ENCODE measurements around the gene HSF5. TPM values are rescaled to one million over a fixed set of nuclear protein-coding genes. Genes with fewer than 3 reads are reported as not detected.

Gene HSF5
- total RNA-seq, 2 donors from 2014 or later: 2.9 to 3.3 TPM

DNA sequence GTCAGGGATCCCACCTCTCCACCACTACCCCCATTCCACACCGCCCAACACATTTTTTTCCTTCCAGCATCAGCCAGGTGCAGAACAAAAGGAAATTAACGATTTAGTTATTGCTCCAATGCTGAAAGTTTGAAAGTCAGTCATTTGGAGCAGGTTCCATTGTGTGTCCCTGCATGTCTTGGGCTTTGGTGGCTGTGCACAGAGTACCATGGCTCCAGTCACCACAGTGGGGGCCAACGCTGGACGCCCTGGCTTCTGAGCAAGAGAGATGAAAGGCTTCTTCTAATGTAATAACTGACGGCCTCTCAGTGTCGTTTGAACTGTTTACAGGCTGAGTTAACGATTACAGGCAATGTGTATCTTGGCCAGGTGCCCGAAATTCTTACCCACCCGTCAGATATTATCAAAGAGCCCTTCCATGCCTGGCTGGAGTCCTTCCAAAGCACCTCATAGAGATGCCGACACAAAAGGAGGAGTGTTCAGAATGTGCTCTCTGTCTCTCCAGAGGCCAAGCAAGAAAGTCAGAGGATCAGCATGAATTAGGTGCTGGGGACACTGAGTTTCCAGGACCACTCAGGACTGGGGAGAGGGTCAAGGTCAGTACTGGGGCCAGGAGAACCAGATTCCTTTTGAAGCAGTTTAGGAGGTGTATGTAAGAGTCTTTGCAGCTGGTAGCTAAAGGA is 96.8 kb downstream of the HSF5 start:
- Mint-ChIP-seq H3K9me3 (no peaks in the 10 kb centered on the region), H3K27ac (no peak overlapping the region), H3K4me1 (ENCODE audit: low read depth) (peaks cover 25% of the 10 kb centered on the region), H3K27me3 (ENCODE audit: low read depth) (no peaks in the 10 kb centered on the region), H3K4me3 (no peak overlapping the region), H3K36me3 (ENCODE audit: insufficient read depth in 2 of 2) (no peaks in the 10 kb centered on the region)
- no peak for DNase-seq
- no peak for ATAC-seq (replicated peaks in 1 of 2)

DNA sequence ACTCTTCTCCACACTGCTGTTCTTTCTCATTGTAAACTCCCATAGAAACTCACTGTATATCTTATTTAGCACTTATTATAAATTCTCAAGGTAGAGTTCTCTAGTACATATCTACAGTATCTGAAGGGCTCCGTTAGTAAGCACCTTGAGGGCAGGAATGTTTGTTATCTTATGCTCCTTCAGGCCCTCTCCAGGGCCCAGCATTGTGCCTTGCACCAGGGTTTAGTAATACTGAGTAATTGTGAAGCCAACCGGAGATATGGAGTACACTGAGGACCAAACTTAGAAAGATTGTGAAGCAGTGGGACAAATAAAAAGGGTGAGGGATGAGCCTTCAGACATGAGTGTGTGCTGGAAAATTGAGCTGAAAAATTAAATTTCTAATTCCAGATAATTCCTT is 97.3 kb downstream of the HSF5 start:
- Mint-ChIP-seq H3K4me1 (ENCODE audit: low read depth) (peaks cover 25% of the 10 kb centered on the region), H3K27ac (no peak overlapping the region), H3K4me3 (no peak overlapping the region), H3K36me3 (ENCODE audit: insufficient read depth in 2 of 2) (no peaks in the 10 kb centered on the region), H3K9me3 (no peaks in the 10 kb centered on the region), H3K27me3 (ENCODE audit: low read depth) (no peaks in the 10 kb centered on the region)
- no peak for DNase-seq
- ATAC-seq (replicated peaks in 1 of 2): no peak

GRCh38 chr17:58388302-58389190 is 99.7 kb downstream of the HSF5 start:
- ATAC-seq (replicated peaks in 1 of 2): no peak

DNA sequence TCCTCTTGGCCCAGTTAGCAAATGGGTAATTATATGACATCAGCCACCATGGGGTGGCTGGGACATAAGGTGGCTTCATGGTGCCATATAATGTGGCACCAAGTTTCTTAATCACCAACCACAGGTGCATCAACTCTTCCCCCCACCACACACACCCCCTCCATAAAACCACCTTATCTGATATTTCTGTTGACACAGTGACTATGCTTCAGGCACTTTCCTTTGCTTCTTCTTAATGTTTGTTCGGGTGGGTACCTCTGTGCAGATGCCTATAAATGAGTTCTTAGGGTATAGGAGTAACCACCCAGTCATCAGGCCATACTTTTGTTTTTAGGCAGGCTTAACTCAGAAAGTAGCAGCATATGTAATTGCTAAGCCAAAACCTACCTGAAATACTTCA is 100.4 kb downstream of the HSF5 start:
- DNase-seq (peak; percentile 40 to 47), ATAC-seq (replicated peaks in 1 of 2) (peak; percentile 93 to 96)
- H3K27me3 Mint-ChIP-seq (ENCODE audit: low read depth): no peaks in the 10 kb centered on the region
- H3K27ac Mint-ChIP-seq: no peak overlapping the region
- peaks cover 38% of the 10 kb centered on the region for H3K4me1 Mint-ChIP-seq (ENCODE audit: low read depth)
- H3K36me3 Mint-ChIP-seq (ENCODE audit: insufficient read depth in 2 of 2): no peaks in the 10 kb centered on the region
- H3K9me3 Mint-ChIP-seq: no peaks in the 10 kb centered on the region
- no peak overlapping the region for H3K4me3 Mint-ChIP-seq

More at GRCh38 chr17:58388302-58389190, 99.7 kb downstream of the HSF5 start:
- H3K4me3 Mint-ChIP-seq: peak overlapping the region in 1 of 2 donors; percentile 13
- H3K27me3 Mint-ChIP-seq (ENCODE audit: low read depth): no peaks in the 10 kb centered on the region
- H3K27ac Mint-ChIP-seq: no peak overlapping the region
- H3K9me3 Mint-ChIP-seq: no peaks in the 10 kb centered on the region
- no peaks in the 10 kb centered on the region for H3K36me3 Mint-ChIP-seq (ENCODE audit: insufficient read depth in 2 of 2)
- no peak for DNase-seq
- H3K4me1 Mint-ChIP-seq (ENCODE audit: low read depth): peaks cover 32% of the 10 kb centered on the region

GRCh38 chr17:58386708-58387107 is 101.5 kb downstream of the HSF5 start:
- ATAC-seq (replicated peaks in 1 of 2) (no peak), DNase-seq (no peak)
- Mint-ChIP-seq H3K9me3 (no peaks in the 10 kb centered on the region), H3K27me3 (ENCODE audit: low read depth) (no peaks in the 10 kb centered on the region), H3K27ac (no peak overlapping the region), H3K36me3 (ENCODE audit: insufficient read depth in 2 of 2) (no peaks in the 10 kb centered on the region), H3K4me1 (ENCODE audit: low read depth) (peaks cover 49% of the 10 kb centered on the region), H3K4me3 (no peak overlapping the region)

DNA sequence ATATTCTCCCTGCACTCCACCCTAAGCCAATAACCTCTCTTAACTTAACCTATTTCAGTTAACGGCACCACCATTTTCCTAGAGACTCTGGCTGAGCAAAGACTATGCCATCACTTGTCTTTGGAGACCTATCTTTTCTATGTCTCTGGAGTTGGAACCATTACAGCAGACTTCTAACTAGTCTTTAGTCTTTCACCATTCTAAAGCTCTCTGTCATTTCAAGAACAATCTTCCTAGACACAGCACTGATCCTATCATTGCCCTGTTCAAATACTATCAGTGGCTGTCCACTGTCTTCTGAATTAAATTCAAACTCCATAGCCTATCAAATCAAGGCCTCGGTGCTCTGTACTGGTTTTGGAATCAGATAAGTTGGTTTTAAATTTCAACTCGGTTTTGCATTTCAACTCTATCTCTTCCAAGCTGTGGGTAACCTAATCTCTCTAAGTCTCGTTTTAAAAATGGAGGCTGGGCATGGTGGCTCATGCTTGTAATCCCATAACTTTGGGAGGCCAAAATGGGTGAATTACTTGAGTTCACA is 102.8 kb downstream of the HSF5 start:
- Mint-ChIP-seq H3K27ac (no peak overlapping the region), H3K4me1 (ENCODE audit: low read depth) (peaks cover 58% of the 10 kb centered on the region), H3K36me3 (ENCODE audit: insufficient read depth in 2 of 2) (no peaks in the 10 kb centered on the region), H3K4me3 (no peak overlapping the region), H3K27me3 (ENCODE audit: low read depth) (no peaks in the 10 kb centered on the region), H3K9me3 (no peaks in the 10 kb centered on the region)
- ATAC-seq (replicated peaks in 1 of 2): no peak
- no peak for DNase-seq

GRCh38 chr17:58384897-58385296 is 103.3 kb downstream of the HSF5 start:
- H3K27me3 Mint-ChIP-seq (ENCODE audit: low read depth): no peaks in the 10 kb centered on the region
- H3K4me1 Mint-ChIP-seq (ENCODE audit: low read depth): peaks cover 58% of the 10 kb centered on the region

DNA sequence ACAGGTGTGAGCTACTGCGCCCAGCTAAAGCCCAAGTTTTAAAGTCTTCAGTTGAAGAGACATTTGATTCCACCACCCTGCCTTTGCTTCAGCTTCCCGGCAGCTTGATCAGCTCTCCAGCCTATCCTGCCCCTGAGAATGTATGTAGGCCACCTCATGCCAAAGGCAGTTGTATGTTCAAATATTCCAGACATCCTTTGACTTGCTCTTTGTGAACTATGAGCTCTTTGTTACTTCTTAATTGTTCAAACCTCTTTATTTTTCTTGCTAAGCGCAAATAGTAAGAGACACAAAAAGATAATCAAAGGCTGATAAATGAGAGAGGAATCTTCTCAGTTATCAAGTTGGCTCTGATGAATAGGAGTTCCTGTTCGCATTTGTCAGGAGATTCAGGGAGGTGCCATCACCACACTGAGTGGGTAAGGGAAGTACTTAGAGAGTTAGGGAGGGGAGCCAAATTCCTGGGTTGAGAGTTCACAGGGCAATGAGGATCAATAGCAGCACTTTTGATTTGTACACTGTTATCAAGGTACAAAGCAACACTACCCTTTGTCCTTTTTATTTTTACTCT is 104.2 kb downstream of the HSF5 start:
- no peaks in the 10 kb centered on the region for H3K27me3 Mint-ChIP-seq (ENCODE audit: low read depth)
- no peak for DNase-seq
- H3K36me3 Mint-ChIP-seq (ENCODE audit: insufficient read depth in 2 of 2): no peaks in the 10 kb centered on the region
- ATAC-seq (replicated peaks in 1 of 2): no peak
- no peak overlapping the region for H3K4me3 Mint-ChIP-seq
- H3K27ac Mint-ChIP-seq: no peak overlapping the region
- no peaks in the 10 kb centered on the region for H3K9me3 Mint-ChIP-seq
- H3K4me1 Mint-ChIP-seq (ENCODE audit: low read depth): peaks cover 65% of the 10 kb centered on the region

More at GRCh38 chr17:58384897-58385296, 103.3 kb downstream of the HSF5 start:
- H3K4me3 Mint-ChIP-seq: no peak overlapping the region
- ATAC-seq (replicated peaks in 1 of 2) (no peak), DNase-seq (no peak)
- no peaks in the 10 kb centered on the region for H3K36me3 Mint-ChIP-seq (ENCODE audit: insufficient read depth in 2 of 2)
- no peaks in the 10 kb centered on the region for H3K9me3 Mint-ChIP-seq
- H3K27ac Mint-ChIP-seq: no peak overlapping the region

DNA sequence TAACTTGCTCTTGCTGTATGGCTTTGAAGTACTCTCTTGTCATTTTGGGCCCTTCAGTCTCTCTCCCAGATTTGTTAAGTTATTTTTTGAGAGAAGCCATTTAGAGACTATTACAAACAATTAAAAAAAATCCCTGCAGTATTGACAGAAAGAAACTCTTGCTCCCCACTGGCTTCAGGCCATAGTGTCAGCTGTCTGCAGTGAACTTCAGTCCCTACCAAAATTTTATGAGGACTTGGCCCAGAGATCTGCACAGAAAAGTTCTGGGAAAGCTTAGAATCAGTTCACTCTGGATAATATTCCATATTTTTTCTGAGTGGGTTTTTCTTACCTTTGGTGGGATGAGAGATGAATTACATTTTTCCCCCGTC is 105.4 kb downstream of the HSF5 start:
- no peak for ATAC-seq (replicated peaks in 1 of 2)
- Mint-ChIP-seq H3K27me3 (ENCODE audit: low read depth) (no peaks in the 10 kb centered on the region), H3K36me3 (ENCODE audit: insufficient read depth in 2 of 2) (no peaks in the 10 kb centered on the region), H3K4me1 (ENCODE audit: low read depth) (peaks cover 66% of the 10 kb centered on the region), H3K9me3 (no peaks in the 10 kb centered on the region), H3K27ac (no peak overlapping the region), H3K4me3 (peak overlapping the region; percentile 9 to 52)
- no peak for DNase-seq

DNA sequence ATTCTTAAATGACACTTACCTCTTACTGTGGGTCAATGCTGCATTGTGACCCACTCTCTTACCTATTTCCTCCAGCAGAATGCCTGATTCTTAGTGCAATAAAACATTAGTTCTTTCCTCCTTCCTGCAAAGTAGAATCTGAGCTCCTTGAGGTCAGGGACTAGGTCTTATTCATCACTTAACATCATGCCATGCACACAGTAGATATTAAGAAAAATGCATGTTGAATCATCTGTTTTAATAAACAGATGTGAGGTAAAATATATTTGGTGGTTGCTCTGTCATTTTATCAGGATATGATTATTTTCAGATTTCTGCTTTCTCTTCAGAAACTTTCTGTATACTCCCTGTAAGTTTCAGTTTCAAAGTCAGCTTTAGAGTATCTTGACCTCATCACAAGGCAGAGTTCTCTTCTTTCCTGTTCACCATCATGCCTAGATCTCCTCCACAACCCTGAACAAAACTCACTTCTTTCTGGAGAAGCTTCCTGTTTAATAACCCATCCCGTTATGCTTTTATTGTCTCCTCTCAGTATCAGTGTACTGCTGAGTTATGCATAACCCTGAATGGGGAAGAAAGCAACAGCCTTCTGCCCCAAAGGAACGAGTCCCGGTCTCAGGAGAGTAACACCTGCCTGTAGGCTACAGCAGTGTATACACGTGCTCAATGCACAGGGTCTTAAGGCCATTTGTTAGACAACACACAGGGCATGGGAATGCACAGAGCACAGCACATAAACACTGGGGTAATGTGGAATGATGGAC is 105.9 kb downstream of the HSF5 start:
- Mint-ChIP-seq H3K36me3 (ENCODE audit: insufficient read depth in 2 of 2) (no peaks in the 10 kb centered on the region), H3K4me3 (peak overlapping the region; percentile 9 to 52), H3K4me1 (ENCODE audit: low read depth) (peaks cover 66% of the 10 kb centered on the region), H3K27ac (peak overlapping the region; percentile 22), H3K27me3 (ENCODE audit: low read depth) (no peaks in the 10 kb centered on the region), H3K9me3 (no peaks in the 10 kb centered on the region)
- ATAC-seq (replicated peaks in 1 of 2) (peak; percentile 79 to 85), DNase-seq (no peak)

DNA sequence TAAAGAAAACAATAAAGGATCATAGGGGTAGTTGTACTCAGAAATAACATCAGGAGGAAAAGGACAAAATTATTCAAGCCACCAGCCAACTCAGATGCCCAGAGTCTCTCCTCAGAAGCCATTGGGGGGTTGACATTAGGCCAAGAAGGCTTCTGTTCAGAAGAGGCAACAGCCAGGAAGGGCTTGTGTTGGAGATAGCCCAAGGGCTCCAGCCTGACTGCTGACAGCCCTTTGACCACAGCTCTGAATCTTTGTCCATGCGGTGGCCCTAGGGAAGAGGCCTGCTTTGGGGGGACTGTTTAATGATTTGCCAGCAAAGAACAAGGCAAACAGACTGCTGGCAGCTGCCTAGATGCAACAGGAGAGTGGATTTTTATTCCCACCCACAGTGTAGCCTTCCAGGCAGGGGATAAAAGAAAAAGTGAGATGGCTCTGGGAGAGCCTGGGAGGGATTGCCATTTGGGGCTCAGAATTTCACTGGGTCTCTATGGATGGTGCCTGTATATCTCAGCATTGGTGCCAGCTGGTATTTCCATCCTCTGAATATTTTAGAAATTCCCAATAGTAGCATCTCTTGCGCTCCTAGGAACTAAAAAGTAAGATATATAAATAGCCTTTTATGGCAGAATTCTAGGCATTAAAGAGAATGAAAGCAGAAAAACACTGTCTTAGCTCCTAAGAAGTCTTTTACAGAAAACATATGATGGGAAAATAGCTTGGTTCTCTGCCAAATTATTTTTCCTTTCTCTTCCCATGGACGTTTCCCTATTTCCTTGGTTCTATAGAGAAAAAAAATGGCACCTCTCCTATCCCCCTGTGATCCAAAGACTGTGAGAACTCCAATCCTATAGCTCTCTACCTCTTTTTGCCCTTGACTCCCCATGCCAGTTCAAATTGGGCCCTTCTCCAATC is 106.8 kb downstream of the HSF5 start:
- ATAC-seq (replicated peaks in 1 of 2) (no peak), DNase-seq (no peak)
- no peaks in the 10 kb centered on the region for H3K27me3 Mint-ChIP-seq (ENCODE audit: low read depth)
- H3K36me3 Mint-ChIP-seq (ENCODE audit: insufficient read depth in 2 of 2): no peaks in the 10 kb centered on the region
- peaks cover 67% of the 10 kb centered on the region for H3K4me1 Mint-ChIP-seq (ENCODE audit: low read depth)
- peak overlapping the region; percentile 14 for H3K27ac Mint-ChIP-seq
- no peak overlapping the region for H3K4me3 Mint-ChIP-seq
- H3K9me3 Mint-ChIP-seq: no peaks in the 10 kb centered on the region
